WTC11 (cell line): ENCODE data around the gene ANAPC7. TPM values are rescaled to one million over a fixed set of nuclear protein-coding genes. Genes with fewer than 3 reads are reported as not detected.

Experiments
- ATAC-seq: fragments of 200-7000 bp; cut with Tn5 transposase; 2 replicates; pipeline ENCODE4 v1.10.0; 2021; ENCODE audit warnings: mild to moderate bottlenecking, moderate library complexity
- CTCF ChIA-PET: fragments of 300-600 bp; sonication (Branson Sonifier 250); formaldehyde crosslinking; loops from one replicate; lab custom pipeline; 2021; ENCODE audit warnings: antibody characterized with exemption; lab: Charles Lee
- POLR2A ChIA-PET: fragments of 350-600 bp; sonication (Branson Sonifier 250); formaldehyde crosslinking; loops from one replicate; lab custom pipeline; 2021; ENCODE audit warnings: antibody characterized with exemption; lab: Charles Lee
- DNase-seq: peaks from one replicate; pipeline ENCODE4 v3.0.0; 2021; ENCODE audit warnings: low spot score
- H3K27ac Mint-ChIP-seq: 2 replicates; pipeline ENCODE4 v1.8.0; 2021; ENCODE audit warnings: mixed read lengths
- H3K27me3 Mint-ChIP-seq: 2 replicates; pipeline ENCODE4 v1.8.0; 2021; ENCODE audit warnings: low read depth, mild to moderate bottlenecking, moderate library complexity, mixed read lengths
- H3K36me3 Mint-ChIP-seq: 2 replicates; pipeline ENCODE4 v1.8.0; 2021; ENCODE audit warnings: mixed read lengths
- H3K4me1 Mint-ChIP-seq: 2 replicates; pipeline ENCODE4 v1.8.0; 2022; ENCODE audit warnings: mixed read lengths
- H3K4me3 Mint-ChIP-seq: 2 replicates; pipeline ENCODE4 v1.8.0; 2021; ENCODE audit warnings: mild to moderate bottlenecking, moderate library complexity, mixed read lengths
- H3K9me3 Mint-ChIP-seq: 2 replicates; pipeline ENCODE4 v1.8.0; 2021; ENCODE audit warnings: mixed read lengths
- ATF1 ChIP-seq: sonication (generic); formaldehyde crosslinking; IDR thresholded peaks from 2 replicates; pipeline ENCODE4 v1.8.1; 2023; ENCODE audit warnings: mild to moderate bottlenecking, moderate library complexity, missing genetic modification reagents
- CREB1 ChIP-seq: sonication (generic); formaldehyde crosslinking; IDR thresholded peaks from 2 replicates; pipeline ENCODE4 v1.8.0; 2023; ENCODE audit warnings: mild to moderate bottlenecking, missing genetic modification reagents
- CREM ChIP-seq: sonication (generic); formaldehyde crosslinking; IDR thresholded peaks from 2 replicates; pipeline ENCODE4 v1.8.1; 2022; ENCODE audit warnings: mild to moderate bottlenecking, missing genetic modification reagents, moderate library complexity
- ESRRA ChIP-seq: sonication (generic); formaldehyde crosslinking; IDR thresholded peaks from 2 replicates; pipeline ENCODE4 v1.8.1; 2022; ENCODE audit warnings: mild to moderate bottlenecking, missing genetic modification reagents, borderline replicate concordance
- FOXJ3 ChIP-seq: sonication (generic); formaldehyde crosslinking; IDR thresholded peaks from 2 replicates; pipeline ENCODE4 v1.9.0; 2021; ENCODE audit warnings: missing genetic modification reagents, mild to moderate bottlenecking, borderline replicate concordance
- GABPB1 ChIP-seq: sonication (generic); formaldehyde crosslinking; IDR thresholded peaks from 2 replicates; pipeline ENCODE4 v1.8.1; 2023; ENCODE audit warnings: mild to moderate bottlenecking, missing genetic modification reagents
- HMGA2 ChIP-seq: fragments of 250-450 bp; sonication (Bioruptor Pico); IDR thresholded peaks from 2 replicates; pipeline ENCODE4 v1.4.0; 2021; ENCODE audit warnings: mild to moderate bottlenecking, moderate library complexity
- JAZF1 ChIP-seq: fragments of 250-450 bp; sonication (Bioruptor Pico); IDR thresholded peaks from 2 replicates; pipeline ENCODE4 v1.9.0; 2021; ENCODE audit warnings: moderate library complexity, mild to moderate bottlenecking, inconsistent platforms
- MYBL2 ChIP-seq: sonication (generic); formaldehyde crosslinking; IDR thresholded peaks from 2 replicates; pipeline ENCODE4 v1.8.1; 2023; ENCODE audit warnings: mild to moderate bottlenecking, moderate library complexity, missing genetic modification reagents
- NFATC4 ChIP-seq: fragments of 250-450 bp; sonication (Bioruptor Pico); IDR thresholded peaks from 2 replicates; pipeline ENCODE4 v1.9.0; 2021; ENCODE audit warnings: mild to moderate bottlenecking
- NR2C2 ChIP-seq: sonication (generic); formaldehyde crosslinking; IDR thresholded peaks from 2 replicates; pipeline ENCODE4 v1.8.0; 2022; ENCODE audit warnings: mild to moderate bottlenecking, missing genetic modification reagents
- RORB ChIP-seq: fragments of 250-450 bp; sonication (Bioruptor Pico); IDR thresholded peaks from 2 replicates; pipeline ENCODE4 v1.9.0; 2021; ENCODE audit warnings: mild to moderate bottlenecking
- SOX15 ChIP-seq: fragments of 250-450 bp; sonication (Bioruptor Pico); IDR thresholded peaks from 2 replicates; pipeline ENCODE4 v1.9.0; 2021; ENCODE audit warnings: mild to moderate bottlenecking
- SP1 ChIP-seq: sonication (generic); formaldehyde crosslinking; conservative IDR thresholded peaks from 2 replicates; pipeline ENCODE4 v1.8.1; 2022; ENCODE audit warnings: missing genetic modification reagents
- TCF7 ChIP-seq: sonication (generic); formaldehyde crosslinking; IDR thresholded peaks from 2 replicates; pipeline ENCODE4 v1.8.0; 2022; ENCODE audit warnings: mild to moderate bottlenecking, low read depth, missing genetic modification reagents, moderate library complexity
- ZNF219 ChIP-seq: sonication (generic); formaldehyde crosslinking; IDR thresholded peaks from 2 replicates; pipeline ENCODE4 v1.8.0; 2023; ENCODE audit warnings: missing genetic modification reagents, mild to moderate bottlenecking, borderline replicate concordance
- ZNF263 ChIP-seq: sonication (generic); formaldehyde crosslinking; IDR thresholded peaks from 2 replicates; pipeline ENCODE4 v1.8.1; 2022; ENCODE audit warnings: low read depth, mild to moderate bottlenecking, moderate library complexity, missing genetic modification reagents
- ZNF423 ChIP-seq: fragments of 250-450 bp; sonication (Bioruptor Pico); IDR thresholded peaks from 2 replicates; pipeline ENCODE4 v2.1.2; 2022; ENCODE audit warnings: mild to moderate bottlenecking, moderate library complexity
- total RNA-seq: library from RNA; stranded (reverse); gene quantifications from 3 replicates; pipeline ENCODE4 v1.2.3, GENCODE V29; 2021
- TF ChIP-seq, protein P1 (sequence below): fragments of 200-600 bp; IDR thresholded peaks from 2 replicates; pipeline ENCODE4 v1.8.0; 2022; ENCODE audit warnings: antibody characterized with exemption
- TF ChIP-seq, protein P2 (sequence below): fragments of 250-450 bp; sonication (Bioruptor Pico); conservative IDR thresholded peaks from 2 replicates; pipeline ENCODE4 v1.9.0; 2021; ENCODE audit warnings: mild to moderate bottlenecking
- TF ChIP-seq, protein P3 (sequence below): fragments of 250-450 bp; sonication (Bioruptor Pico); IDR thresholded peaks from 2 replicates; pipeline ENCODE4 v2.1.2; 2022; ENCODE audit warnings: mild to moderate bottlenecking, moderate library complexity
- TF ChIP-seq, protein P4 (sequence below): fragments of 250-450 bp; sonication (Bioruptor Pico); IDR thresholded peaks from 2 replicates; pipeline ENCODE4 v1.9.0; 2021; ENCODE audit warnings: moderate library complexity, mild to moderate bottlenecking, inconsistent platforms, borderline replicate concordance
- TF ChIP-seq, protein P5 (sequence below): fragments of 250-450 bp; sonication (Bioruptor Pico); IDR thresholded peaks from 2 replicates; pipeline ENCODE4 v1.8.0; 2021; ENCODE audit warnings: mild to moderate bottlenecking
- TF ChIP-seq, protein P6 (sequence below): fragments of 250-450 bp; sonication (Bioruptor Pico); IDR thresholded peaks from 2 replicates; pipeline ENCODE4 v1.9.0; 2021; ENCODE audit warnings: mild to moderate bottlenecking
- TF ChIP-seq, protein P7 (sequence below): sonication (generic); formaldehyde crosslinking; IDR thresholded peaks from 2 replicates; pipeline ENCODE4 v1.8.0; 2023; ENCODE audit warnings: missing genetic modification reagents

The ANAPC7 gene
- total RNA-seq, 1 experiment from 2014 or later = 93.4 TPM

DNA sequence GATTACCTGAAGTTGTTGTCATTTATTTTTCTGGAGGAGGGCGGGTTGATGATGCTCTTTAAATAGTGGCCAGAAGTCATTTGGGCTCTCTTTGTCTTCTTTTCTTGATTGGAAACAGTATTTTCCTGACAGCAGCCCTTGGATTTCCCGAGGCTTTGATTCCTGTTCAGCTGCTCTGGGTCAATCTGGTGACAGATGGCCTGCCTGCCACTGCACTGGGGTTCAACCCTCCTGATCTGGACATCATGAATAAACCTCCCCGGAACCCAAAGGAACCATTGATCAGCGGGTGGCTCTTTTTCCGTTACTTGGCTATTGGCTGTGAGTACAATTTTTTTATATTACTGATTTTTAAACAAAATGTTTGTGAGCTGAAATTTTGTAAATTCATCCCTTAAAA is 60.4 kb downstream of the ANAPC7 start (continued):
- TF ChIP-seq, protein P1, sequence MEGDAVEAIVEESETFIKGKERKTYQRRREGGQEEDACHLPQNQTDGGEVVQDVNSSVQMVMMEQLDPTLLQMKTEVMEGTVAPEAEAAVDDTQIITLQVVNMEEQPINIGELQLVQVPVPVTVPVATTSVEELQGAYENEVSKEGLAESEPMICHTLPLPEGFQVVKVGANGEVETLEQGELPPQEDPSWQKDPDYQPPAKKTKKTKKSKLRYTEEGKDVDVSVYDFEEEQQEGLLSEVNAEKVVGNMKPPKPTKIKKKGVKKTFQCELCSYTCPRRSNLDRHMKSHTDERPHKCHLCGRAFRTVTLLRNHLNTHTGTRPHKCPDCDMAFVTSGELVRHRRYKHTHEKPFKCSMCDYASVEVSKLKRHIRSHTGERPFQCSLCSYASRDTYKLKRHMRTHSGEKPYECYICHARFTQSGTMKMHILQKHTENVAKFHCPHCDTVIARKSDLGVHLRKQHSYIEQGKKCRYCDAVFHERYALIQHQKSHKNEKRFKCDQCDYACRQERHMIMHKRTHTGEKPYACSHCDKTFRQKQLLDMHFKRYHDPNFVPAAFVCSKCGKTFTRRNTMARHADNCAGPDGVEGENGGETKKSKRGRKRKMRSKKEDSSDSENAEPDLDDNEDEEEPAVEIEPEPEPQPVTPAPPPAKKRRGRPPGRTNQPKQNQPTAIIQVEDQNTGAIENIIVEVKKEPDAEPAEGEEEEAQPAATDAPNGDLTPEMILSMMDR = no peak
- TF ChIP-seq MYBL2 (CRISPR knock-in tag) (no peak), GABPB1 (CRISPR knock-in tag) (no peak), ATF1 (CRISPR knock-in tag) (no peak), ZNF219 (CRISPR knock-in tag) (no peak), HMGA2 (CRISPR knock-in tag) (no peak), ZNF423 (no peak), ESRRA (CRISPR knock-in tag) (no peak), RORB (CRISPR knock-in tag) (no peak), TCF7 (CRISPR knock-in tag) (no peak)
- TF ChIP-seq, protein P2, sequence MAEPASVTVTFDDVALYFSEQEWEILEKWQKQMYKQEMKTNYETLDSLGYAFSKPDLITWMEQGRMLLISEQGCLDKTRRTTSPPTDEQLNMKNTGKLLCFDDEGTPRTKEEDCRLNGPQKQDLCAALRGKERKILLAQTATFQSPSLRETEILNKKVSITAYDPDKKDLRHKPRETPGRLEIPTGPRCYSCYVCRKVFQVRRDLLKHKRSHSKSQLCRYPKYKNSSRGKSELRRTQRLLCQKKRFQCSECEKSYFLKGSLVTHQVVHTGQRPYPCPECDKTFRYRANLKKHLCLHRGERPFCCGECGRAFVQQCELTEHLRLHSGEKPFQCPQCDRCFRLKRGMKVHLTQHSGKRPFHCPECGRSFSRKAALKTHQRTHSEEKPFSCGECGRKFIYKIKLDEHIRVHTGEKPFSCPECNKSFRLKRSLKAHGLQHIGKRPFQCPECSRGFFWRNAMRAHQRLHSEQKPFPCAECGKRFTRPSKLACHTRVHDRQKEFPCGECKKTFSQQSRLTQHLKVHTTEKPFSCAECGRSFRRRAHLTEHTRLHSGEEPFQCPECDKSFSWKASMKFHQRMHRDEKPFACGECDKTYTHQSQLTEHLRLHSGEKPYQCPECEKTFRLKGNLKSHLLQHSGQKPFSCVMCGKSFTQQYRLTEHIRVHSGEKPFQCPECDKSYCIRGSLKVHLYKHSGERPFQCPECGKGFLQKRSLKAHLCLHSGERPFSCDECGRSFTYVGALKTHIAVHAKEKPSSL (CRISPR knock-in tag) = no peak
- TF ChIP-seq, protein P3, sequence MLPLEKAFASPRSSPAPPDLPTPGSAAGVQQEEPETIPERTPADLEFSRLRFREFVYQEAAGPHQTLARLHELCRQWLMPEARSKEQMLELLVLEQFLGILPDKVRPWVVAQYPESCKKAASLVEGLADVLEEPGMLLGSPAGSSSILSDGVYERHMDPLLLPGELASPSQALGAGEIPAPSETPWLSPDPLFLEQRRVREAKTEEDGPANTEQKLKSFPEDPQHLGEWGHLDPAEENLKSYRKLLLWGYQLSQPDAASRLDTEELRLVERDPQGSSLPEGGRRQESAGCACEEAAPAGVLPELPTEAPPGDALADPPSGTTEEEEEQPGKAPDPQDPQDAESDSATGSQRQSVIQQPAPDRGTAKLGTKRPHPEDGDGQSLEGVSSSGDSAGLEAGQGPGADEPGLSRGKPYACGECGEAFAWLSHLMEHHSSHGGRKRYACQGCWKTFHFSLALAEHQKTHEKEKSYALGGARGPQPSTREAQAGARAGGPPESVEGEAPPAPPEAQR (CRISPR knock-in tag) = no peak
- TF ChIP-seq, all 79 proteins: peak for 0

DNA sequence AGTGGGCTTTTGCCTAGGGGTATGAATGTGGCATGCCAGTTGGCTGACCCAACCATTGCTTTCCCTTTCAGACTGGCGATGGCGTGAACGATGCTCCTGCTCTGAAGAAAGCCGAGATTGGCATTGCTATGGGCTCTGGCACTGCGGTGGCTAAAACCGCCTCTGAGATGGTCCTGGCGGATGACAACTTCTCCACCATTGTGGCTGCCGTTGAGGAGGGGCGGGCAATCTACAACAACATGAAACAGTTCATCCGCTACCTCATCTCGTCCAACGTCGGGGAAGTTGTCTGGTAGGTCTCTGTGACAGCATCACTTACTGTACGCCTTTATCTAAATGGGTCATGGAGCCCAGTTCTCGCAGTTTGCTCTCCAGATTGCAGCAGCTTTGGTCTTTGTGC is 61.4 kb downstream of the ANAPC7 start:
- CTCF ChIA-PET = no interaction called here
- ATAC-seq = no peak

More for the DNA sequence above, 61.4 kb downstream of the ANAPC7 start:
- TF ChIP-seq, protein P4, sequence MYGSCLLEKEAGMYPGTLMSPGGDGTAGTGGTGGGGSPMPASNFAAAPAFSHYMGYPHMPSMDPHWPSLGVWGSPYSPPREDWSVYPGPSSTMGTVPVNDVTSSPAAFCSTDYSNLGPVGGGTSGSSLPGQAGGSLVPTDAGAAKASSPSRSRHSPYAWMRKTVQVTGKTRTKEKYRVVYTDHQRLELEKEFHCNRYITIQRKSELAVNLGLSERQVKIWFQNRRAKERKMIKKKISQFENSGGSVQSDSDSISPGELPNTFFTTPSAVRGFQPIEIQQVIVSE (CRISPR knock-in tag) = no peak
- TF ChIP-seq NR2C2 (CRISPR knock-in tag) (no peak), JAZF1 (no peak), CREB1 (CRISPR knock-in tag) (no peak), ZNF263 (CRISPR knock-in tag) (no peak), FOXJ3 (no peak), NFATC4 (CRISPR knock-in tag) (no peak), SOX15 (CRISPR knock-in tag) (no peak), CREM (CRISPR knock-in tag) (no peak), SP1 (CRISPR knock-in tag) (no peak)
- TF ChIP-seq, protein P5, sequence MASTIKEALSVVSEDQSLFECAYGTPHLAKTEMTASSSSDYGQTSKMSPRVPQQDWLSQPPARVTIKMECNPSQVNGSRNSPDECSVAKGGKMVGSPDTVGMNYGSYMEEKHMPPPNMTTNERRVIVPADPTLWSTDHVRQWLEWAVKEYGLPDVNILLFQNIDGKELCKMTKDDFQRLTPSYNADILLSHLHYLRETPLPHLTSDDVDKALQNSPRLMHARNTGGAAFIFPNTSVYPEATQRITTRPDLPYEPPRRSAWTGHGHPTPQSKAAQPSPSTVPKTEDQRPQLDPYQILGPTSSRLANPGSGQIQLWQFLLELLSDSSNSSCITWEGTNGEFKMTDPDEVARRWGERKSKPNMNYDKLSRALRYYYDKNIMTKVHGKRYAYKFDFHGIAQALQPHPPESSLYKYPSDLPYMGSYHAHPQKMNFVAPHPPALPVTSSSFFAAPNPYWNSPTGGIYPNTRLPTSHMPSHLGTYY (CRISPR knock-in tag) = no peak
- TF ChIP-seq, protein P6, sequence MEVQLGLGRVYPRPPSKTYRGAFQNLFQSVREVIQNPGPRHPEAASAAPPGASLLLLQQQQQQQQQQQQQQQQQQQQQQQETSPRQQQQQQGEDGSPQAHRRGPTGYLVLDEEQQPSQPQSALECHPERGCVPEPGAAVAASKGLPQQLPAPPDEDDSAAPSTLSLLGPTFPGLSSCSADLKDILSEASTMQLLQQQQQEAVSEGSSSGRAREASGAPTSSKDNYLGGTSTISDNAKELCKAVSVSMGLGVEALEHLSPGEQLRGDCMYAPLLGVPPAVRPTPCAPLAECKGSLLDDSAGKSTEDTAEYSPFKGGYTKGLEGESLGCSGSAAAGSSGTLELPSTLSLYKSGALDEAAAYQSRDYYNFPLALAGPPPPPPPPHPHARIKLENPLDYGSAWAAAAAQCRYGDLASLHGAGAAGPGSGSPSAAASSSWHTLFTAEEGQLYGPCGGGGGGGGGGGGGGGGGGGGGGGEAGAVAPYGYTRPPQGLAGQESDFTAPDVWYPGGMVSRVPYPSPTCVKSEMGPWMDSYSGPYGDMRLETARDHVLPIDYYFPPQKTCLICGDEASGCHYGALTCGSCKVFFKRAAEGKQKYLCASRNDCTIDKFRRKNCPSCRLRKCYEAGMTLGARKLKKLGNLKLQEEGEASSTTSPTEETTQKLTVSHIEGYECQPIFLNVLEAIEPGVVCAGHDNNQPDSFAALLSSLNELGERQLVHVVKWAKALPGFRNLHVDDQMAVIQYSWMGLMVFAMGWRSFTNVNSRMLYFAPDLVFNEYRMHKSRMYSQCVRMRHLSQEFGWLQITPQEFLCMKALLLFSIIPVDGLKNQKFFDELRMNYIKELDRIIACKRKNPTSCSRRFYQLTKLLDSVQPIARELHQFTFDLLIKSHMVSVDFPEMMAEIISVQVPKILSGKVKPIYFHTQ (CRISPR knock-in tag) = no peak
- TF ChIP-seq, protein P7, sequence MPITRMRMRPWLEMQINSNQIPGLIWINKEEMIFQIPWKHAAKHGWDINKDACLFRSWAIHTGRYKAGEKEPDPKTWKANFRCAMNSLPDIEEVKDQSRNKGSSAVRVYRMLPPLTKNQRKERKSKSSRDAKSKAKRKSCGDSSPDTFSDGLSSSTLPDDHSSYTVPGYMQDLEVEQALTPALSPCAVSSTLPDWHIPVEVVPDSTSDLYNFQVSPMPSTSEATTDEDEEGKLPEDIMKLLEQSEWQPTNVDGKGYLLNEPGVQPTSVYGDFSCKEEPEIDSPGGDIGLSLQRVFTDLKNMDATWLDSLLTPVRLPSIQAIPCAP = no peak
- Mint-ChIP-seq H3K4me1 (no peaks in the 10 kb centered on the region), H3K9me3 (no peaks in the 10 kb centered on the region), H3K27me3 (no peaks in the 10 kb centered on the region), H3K4me3 (no peak overlapping the region), H3K27ac (0 out of 2 replicates have a peak overlapping the region, but pooled peaks have one; percentile 38), H3K36me3 (peaks cover 96% of the 10 kb centered on the region)
- DNase-seq = no peak
- POLR2A ChIA-PET = no interaction called here
